Erythroblast (primary cell): ENCODE measurements around the gene FBXO48.

Experiments used
- GATA1 ChIP-seq: IDR thresholded peaks from 2 replicates; pipeline ENCODE4 v1.6.1; 2011; ENCODE audit warnings: low read depth, mild to moderate bottlenecking, control low read depth, low read length, moderate library complexity
- POLR2A ChIP-seq: IDR thresholded peaks from 2 replicates; pipeline ENCODE4 v1.6.1; 2011; ENCODE audit warnings: mild to moderate bottlenecking, low read length

- TF ChIP-seq POLR2A (no peak), GATA1 (no peak)
Measured at GRCh38 chr2:68435615-68436014, 31.5 kb downstream of the FBXO48 start.
